COLO668 (cell line): ENCODE measurements around the gene PLA2G4D.

Source experiments
- DNase-seq: peaks from one replicate; lab custom pipeline; 2025; ENCODE audit not compliant: unreplicated experiment; lab: John Stamatoyannopoulos, UW

The PLA2G4D gene

DNA sequence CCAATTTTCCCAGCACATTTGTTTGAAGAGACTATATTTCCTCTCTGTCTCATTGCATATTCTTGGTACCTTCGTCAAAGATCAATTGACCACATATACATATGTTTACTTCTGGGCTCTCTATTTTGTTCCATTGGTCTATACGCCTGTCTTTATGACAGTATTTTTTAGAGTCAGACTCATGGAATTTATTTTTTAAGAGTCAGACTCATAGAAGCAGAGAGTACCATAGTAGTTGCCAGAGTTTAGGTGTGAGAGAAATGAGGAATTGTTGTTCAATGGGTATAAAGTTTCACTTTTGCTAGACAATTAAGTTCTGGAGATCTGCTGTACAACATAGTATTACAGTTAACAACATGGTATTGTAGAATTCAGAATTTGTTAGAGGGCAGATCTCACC, 35.0 kb upstream of the PLA2G4D start:
- no peak for DNase-seq

DNA sequence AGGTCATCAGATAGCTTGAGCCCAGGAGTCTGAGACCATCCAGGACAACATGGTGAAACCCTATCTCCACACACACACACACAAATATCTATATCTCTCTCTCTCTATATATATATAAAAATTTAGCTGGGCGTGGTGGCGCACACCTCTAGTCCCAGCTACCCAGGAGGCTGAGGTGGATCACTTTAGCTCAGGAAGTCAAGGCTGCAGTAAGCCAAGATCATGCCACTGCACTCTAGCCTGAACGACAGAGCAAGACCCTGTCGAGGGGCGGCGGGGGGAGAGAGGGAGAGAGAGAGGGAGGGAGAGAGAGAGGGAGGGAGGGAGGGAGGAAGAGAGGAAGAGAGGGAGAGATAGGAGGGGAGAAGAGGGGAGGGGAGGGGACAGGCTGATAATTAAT, 34.1 kb upstream of the PLA2G4D start:
- DNase-seq = no peak

- DNase-seq = no peak
Measured at GRCh38 chr15:42123546-42123945, 29.2 kb upstream of the PLA2G4D start.

GRCh38 chr15:42121682-42122081, 27.3 kb upstream of the PLA2G4D start:
- no peak for DNase-seq

GRCh38 chr15:42121021-42121420, 26.7 kb upstream of the PLA2G4D start:
- no peak for DNase-seq

DNA sequence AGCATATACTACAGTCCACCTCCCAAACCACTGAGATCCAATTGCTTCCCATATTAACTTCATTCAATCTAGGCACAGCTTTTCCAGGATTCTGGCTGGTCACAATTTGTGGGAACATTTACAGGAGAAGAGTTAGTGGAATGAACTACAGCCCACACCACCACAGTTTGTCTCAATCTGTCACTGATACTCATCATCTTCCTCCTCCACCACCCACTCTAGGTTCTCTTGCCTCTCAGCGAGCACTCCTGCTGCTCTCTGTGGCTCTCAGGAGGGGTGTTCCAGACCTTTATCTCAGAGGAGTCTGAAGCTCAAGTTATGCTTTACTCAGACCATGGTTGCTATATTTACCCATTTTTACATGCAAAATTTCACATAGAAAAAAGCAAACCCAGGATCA, 25.9 kb upstream of the PLA2G4D start:
- no peak for DNase-seq

DNA sequence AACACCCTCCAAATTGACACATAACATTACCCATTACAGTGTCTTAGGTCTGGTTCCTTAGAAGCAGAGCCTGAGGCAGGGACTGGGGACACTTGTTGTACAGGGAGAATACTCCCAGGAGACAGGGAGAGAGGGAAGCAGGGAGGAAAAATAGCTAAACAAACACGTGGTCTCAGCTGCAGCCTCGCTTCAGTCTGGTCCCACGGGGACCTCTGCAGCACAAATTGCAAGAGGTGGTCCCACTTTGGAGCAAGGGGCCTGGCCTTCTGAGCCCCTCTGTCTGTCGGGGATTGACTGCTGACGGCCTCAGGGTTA, 25.0 kb upstream of the PLA2G4D start:
- DNase-seq = no peak

DNA sequence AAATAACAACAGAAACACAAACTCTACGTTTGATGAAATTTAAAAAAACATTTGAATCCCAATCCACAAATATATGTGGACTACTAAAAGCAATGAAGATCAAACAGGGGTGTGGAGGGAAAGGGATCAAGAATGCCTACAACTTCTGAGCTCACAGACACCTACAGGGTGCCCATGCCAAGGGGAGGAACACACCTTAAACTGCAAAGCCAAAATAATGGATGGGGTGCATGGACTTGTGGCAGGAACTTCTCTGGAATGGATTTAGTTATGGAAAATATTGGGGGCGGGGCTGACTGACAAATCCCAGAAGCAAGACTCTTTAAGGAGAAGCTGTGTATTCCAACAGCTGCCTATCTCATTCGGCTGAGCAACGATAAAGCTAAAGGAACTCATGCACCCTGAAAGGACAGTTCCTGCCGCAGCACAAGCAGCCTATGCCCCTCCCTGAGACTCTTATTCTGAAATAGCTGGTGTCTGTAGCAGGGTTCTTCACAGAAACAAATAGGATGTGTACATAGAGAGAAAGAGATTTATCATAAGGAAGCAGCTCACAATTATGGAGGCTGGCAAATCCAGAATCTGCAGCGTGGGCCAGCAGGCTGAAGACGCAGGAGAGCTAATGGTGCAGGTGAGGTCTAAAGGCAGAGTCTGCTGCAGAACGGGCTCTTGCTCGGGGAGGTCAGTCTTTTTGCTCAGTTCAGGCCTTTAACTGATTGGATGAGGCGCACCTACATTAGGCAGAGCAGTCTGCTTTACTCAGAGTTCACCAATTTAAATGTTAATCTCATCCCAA, 24.5 kb upstream of the PLA2G4D start:
- peak; percentile 26 for DNase-seq

DNA sequence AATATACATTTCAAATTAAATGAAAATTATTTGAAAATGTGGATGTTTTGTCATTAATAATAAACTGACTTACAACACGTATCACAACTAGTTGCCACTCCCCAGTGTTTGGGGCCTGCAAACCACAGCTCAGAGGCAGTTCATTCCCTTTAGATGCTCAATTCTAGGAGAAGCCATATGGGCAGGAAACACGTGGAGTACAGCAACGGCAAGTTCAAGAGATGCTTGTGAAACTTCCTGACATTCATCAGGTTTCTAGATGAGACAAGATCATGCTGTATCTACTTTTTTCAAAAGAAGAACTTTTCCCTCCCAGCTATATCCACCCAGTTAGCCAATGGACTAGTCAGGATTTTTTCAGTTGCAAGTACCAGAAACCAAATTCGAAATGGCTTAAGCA, 17.6 kb upstream of the PLA2G4D start:
- no peak for DNase-seq

DNA sequence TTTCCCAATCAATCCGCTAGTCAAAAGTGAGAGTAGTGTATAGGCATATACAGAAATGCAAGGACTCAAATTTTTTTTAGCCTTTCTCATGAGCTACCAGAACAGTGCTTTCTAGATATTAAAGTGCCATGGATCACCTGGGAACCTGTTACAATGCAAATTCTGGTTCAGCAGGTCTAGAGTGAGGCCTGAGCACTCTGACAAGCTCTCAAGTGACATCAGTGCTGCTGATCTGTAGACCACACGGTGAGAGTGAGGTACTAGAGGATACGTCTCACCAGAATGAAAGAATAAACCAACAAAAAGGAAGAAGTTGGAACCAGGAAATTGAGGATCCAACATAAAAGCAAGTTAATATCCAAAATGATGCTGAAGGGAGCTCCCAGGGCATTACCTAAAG, 16.0 kb upstream of the PLA2G4D start:
- no peak for DNase-seq

- no peak for DNase-seq
Measured at GRCh38 chr15:42108806-42109205, 14.4 kb upstream of the PLA2G4D start.

DNA sequence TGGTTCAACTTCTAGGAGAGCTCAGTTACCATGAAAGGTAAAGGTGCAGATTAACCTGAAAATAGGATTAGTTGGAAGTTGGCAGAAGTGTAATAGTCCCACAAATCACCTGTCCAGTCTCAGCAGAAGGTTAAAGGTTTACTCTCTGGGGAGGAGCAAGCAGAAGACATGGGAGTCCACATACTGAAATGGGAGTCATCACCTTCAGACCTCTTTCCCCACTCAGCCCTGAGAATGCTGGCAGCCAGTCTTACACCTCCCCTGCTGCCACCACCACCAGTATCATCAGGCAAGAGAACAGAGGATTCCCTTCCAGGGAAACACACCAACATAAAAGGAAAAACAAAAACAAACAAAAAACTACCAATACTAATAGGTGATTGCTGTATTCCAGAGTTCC, 13.8 kb upstream of the PLA2G4D start:
- no peak for DNase-seq

GRCh38 chr15:42107473-42107872, 13.1 kb upstream of the PLA2G4D start:
- DNase-seq = peak; percentile 72

- no peak for DNase-seq
Measured at GRCh38 chr15:42106288-42106687, 11.9 kb upstream of the PLA2G4D start.

DNA sequence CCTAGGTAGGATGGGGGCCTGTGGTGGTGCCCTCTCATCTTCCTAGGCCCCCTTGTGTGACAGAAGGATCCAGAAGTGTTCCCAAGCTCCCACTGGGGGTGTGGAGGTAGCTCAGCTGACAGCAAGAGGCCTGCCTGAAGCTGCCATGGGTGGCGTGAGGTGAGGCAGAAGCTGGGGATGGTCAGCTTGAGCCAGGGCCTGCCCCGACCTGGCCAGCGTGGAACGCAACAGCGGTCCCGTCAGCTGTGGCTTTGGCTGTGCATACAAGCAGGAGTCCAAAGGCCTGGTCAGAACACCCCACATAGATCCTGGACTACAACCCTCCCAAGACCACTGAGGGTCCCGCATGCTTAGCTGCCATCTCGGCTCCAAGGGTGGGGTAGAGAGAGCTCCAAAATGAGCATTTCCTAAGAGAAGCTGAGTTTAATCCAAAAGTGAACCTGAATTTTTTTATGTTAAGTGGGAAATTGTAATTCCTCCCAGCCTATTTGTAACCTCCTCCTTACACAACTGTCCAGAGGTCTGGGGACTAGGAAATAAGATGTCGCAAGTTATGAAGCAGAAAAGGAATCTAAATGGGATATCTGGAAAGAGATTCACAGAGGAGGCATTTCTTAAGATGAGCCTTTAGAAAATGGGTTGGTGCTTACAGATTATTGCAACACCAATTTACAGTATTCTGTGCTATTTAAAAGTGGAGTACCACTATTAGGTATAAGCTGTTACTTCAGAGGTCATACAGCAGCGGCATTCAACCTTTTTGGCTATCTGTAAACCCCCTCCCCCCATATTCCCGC, 9.9 kb upstream of the PLA2G4D start:
- no peak for DNase-seq

GRCh38 chr15:42102646-42103235, 8.4 kb upstream of the PLA2G4D start:
- DNase-seq = no peak

GRCh38 chr15:42101861-42102260, 7.5 kb upstream of the PLA2G4D start:
- no peak for DNase-seq

GRCh38 chr15:42100021-42100800, 5.8 kb upstream of the PLA2G4D start:
- DNase-seq = no peak

DNA sequence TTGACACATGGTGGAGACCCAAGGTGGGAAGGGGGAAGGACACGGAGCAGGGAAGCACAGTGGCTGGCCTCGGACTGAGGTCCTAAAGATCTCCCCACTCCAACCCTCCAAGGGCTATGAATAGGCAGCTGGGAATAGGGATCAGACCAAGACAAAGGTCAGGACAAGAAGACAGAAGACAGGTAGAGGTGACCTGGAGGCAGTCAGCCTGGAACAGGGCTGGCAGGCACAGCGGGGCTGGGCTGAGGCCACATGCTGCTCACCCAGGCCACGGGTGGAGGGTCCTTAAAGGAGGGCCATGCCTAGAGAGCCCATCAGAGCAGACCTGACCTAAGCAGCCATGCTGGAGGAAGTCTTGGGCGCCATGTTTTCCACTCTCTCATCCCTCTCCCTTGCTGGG, 2.7 kb upstream of the PLA2G4D start:
- no peak for DNase-seq

- DNase-seq = no peak
Measured at GRCh38 chr15:42093966-42094365, 396 bp downstream of the PLA2G4D start.
